Hematopoietic multipotent progenitor cell treated with erythropoietin and hydrocortisone succinate and interleukin-3 and kit ligand, for 17 days (in vitro differentiated cells): ENCODE data around the gene HDAC4.

Experiments
- DNase-seq: peaks from one replicate; pipeline ENCODE4 v3.0.0-alpha.2; 2015; ENCODE audit warnings: low spot score

HDAC4 gene

DNA sequence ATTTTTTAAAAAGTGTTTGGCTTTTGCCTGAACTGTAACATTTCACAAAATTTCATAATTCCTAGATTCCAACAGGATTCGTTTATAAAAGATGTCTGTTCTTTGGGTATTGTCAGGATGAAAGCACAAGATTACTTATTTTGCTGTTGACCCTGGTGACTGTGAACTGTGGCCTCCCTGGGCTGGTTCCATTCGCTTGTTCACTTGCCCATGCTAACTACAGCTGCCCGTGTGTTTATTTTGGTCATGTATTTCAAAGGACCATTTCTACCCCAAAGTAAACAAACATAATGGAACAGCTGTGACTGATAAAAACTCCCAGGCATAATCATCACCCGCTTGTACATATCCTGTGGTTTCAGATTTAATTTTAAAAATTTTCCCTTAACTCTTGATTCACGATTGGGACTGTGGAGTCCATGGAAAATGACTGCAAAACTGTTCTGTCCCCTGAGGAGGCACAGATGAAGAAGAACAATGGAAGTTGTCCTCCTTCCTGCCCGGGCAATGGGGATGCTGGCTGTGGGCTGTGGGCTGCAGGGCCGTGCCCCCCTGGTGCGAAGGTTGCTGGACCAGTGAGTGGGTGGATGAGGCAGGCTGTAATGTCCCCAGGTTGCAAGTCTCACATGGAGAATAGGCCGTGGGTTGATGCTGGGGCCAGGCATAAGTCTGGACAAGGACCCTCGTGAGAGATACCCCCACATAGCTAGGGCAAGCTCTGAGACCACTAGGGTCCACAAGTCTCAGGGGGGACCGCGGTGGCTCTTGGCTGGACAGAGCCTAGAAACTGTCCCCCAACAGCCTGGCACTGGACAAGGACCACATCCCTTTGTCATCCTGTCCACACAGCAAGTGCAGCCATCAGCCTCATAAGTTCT is 28.9 kb upstream of the HDAC4 start:
- no peak for DNase-seq

- no peak for DNase-seq
These were observed 24.8 kb upstream of the HDAC4 start for GRCh38 chr2:239425631-239426030.

GRCh38 chr2:239424337-239425045 is 23.7 kb upstream of the HDAC4 start:
- DNase-seq = no peak

DNA sequence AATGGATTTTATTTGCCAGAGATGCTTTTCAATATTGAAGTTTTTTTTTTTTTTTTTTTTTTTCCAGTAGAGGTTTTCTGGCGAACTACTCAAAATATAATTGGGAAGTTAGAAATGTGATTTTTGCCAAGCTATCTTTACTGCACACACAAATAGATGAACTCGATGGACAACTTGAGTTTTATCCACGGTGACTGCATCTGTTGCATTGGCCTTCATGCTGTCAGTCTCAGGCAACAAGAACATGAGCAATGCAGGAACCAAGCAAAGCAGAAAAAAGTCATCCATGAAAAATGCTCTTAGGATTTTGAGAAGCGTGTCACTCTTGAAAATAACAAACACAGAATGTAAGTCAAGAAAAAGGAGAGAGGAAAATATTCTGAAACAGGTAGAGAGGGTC is 22.7 kb upstream of the HDAC4 start:
- DNase-seq = no peak

DNA sequence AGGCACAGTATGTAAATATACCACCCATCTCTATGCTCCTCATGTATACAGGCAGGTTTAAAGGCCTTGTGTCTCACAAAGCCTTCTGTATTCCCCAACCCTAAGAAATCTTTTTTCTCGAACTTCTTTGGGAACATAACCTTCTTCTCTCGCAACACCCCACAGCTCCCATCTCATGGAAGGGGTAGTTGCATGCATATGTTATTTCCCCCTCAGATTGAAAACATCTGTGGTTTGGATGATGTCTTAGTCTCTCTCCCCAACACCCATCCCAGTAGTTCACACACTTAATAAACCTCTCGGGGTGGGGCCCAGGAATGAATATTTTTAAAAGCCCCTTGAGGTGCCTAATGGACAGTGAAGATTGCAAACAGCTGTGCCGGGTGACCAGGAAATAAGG is 21.0 kb upstream of the HDAC4 start:
- no peak for DNase-seq

DNA sequence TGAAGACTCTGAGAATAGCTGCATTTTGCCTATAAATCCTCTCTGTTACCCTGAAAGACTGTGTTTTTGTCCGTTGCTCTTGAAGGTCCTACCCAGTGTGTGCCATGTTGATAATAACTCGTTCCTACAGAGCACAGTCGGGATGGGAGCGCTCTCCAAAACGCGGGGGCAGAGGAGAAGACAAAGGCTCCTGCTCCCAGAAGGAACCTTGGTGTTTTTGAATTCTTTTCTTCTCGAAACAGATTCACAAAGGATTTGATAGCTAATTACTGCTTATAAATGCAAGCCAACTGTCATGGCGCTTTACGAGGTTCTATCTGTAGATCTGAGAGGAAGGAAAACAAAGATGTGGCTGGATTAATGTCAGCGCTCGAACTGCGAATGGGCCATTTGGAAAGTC is 19.3 kb upstream of the HDAC4 start:
- no peak for DNase-seq

DNA sequence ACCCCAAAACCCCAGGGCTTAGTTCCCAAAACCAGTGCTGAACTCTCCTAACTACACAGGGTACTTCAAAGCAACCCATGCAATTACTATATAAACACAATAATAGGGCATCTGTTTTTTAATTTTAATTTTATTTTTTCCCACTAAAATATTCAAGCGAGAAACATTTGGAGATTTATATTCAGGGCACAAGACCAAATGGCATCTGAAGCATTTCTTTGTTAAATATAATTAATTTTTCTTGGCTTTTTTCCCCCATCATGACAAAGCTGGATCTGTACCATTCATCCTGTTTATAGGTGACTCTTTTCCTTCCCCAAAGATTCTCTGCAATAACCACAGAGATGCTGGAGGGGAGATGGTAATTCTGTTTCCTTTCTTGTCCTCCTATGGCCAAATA is 18.1 kb upstream of the HDAC4 start:
- no peak for DNase-seq

DNA sequence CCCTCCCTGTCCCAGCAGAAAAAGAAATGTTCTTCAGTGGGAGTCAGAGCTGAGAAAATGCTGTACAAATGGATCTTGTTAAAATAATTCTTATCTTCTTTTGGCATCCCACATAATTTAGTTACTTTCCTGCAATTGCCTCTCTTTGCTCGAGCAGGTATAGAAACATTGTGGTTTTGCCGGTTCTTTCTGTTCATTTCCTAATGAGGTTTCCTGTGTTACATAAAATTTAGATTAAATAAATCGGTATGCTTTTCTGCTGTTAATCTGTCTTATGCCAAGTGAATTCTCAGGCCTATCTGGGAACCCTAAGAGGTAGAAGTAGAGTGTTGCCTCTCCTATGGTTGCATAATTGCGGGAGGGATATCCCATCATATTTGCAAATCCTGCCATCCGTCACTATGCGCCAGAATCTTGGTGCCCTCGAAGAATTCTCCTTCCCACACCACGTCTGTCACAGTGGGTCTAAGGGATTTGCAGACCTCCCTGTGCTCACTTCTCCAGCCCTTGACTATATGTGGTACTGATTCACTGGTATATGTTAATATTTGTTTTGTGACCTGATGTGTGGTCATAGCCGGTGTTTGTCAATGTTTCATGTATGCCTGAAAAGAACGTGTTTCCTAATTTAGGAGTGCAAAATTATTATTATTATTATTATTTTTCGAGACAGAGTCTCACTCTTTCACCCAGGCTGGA is 12.2 kb upstream of the HDAC4 start:
- DNase-seq = no peak

GRCh38 chr2:239411549-239412319 is 10.9 kb upstream of the HDAC4 start:
- no peak for DNase-seq

DNA sequence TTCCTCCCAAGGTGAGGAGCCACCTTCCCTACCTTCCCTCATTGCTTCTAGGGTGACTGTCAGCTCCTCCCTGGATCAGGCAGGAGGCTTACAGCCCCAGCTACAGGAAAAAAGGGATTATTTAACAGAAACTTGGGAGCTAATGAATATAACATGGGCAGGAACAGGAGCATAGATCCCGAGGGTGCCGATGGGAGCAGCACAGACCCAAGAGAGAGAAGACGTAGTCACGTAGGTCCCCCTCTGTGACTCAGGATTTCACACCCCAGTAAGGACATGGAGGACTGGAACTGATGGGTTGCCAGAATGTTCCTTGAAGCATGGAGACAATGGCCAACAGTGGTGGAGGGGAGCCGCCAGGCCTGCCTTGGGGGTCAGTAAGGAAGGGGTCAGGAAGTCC is 10.3 kb upstream of the HDAC4 start:
- DNase-seq = no peak

GRCh38 chr2:239409976-239410375 is 9.2 kb upstream of the HDAC4 start:
- no peak for DNase-seq

- DNase-seq = no peak
These were observed 6.3 kb upstream of the HDAC4 start for GRCh38 chr2:239407112-239407511.

DNA sequence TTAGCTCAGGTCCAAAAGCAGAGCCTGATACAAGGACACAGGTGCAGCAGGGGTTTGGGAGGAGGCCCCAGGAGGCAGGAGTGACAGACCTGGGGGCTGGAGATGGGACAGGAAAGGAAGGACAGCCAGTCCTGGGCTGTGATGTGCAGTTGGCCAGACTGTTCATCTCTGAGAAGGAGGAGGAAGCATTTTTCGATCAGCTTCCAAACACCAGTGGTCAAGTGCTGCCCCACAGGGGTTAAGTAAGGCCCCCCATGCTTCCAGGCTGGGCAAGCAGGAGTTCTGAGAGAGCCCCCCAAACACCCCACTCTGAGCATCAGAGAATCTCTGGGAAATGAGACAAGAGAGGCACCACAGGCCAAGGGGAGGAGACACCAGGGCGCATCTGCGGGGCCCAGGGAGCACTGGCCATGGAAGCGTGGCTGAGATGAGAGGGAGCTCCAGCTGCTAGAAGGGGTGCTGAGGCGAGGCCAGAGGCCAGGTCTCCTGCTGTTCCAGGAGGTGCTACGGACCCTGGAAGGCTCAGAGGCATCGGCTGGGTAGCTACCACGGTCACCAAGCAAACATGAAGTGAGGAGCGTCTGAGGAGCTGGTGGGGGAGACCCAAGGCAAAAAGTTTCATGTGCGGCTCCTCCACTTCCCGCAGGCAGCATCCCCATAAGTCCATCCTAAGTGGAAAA is 5.6 kb upstream of the HDAC4 start:
- DNase-seq = no peak

DNA sequence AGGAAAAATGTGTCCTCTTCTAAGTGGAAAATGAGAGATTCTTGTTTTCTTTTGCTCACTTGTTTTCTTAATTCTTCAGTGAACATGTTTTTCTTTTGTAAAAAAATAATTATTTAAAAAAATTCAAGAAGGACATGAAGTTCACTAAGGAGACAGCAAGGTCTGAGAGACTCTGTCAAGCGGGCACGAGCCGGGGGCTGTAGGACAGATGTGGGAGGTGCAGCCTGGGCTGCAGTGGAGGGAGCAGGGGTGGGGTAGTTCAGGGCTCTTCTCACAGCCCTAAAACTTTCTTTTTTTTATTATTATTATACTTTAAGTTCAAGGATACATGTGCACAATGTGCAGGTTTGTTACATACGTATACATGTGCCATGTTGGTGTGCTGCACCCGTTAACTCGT is 4.3 kb upstream of the HDAC4 start:
- no peak for DNase-seq

GRCh38 chr2:239402666-239403065 is 1.8 kb upstream of the HDAC4 start:
- no peak for DNase-seq

GRCh38 chr2:239401881-239402233 is 1.0 kb upstream of the HDAC4 start:
- DNase-seq = no peak

DNA sequence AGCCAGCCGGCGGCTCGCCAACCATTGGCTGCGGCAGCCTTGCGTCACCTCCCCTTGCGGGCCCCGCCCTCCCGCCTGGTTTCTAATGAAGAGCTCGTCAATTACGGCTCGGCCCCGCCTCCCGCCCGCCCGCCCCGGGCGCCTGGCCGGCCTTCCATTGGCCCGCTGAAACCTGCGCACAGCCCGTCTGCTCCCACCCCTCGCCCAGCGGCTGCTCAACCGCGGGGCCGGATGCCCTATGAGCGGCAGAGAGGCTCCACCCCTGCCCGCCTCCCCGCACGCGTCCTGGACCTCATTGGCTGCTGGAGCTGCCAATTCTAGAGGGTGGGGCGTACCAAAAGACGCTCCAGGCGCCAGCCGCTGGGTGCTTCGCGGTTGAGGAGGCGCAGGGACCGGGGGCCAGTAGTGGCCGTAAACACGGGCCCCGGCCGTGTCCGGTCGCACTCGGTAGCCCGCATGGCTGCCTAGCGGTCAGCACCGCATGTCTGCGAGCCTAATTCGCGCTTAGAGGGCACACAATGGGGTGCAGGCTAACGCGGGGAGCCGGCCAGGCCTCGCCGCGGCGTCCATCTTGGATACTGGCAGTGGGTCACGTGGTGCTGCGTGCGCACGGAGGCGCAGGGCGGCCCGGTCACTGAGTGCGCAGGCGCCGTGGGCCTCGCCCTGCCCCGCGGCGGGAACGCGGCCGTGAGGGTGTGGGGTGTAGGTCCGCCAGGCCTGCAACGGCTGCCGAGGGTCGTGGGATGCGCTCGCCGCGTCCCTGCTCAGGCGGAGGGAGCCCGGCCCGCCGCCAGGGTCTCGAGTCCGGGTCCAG is 454 bp upstream of the HDAC4 start:
- peak; percentile 99 for DNase-seq

GRCh38 chr2:239399921-239400595 is 762 bp downstream of the HDAC4 start:
- DNase-seq = peak; percentile 43

DNA sequence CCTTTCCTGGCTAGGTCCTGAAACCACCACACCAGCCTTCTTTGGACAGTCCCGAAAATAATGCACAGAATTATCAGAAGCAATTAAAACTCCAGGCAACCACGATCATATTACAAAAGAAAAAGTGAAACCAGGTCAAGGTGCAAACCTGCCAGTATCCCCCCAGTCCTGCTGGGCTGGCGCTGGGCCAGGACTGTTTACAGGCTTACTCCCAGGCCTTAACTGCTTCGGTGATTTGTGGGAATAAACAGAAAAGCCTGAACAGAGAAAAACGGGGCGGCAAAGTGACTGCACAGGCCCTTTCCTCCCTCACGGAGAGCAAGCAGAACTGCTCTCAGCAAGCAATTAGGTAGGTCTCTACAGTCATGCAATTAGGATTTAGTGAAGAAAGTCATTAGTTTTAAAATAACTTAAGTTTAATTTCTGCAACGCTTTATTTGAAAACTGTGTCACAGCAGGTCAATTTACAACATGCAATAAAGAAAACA is 1.3 kb downstream of the HDAC4 start:
- DNase-seq = peak; percentile 53

GRCh38 chr2:239398521-239398921 is 2.3 kb downstream of the HDAC4 start:
- DNase-seq = no peak
